IMR-90 (cell line): Measurements from ENCODE around the gene HOXA5. TPM values are rescaled to one million over a fixed set of nuclear protein-coding genes. Genes with fewer than 3 reads are reported as not detected.

ENCODE experiments used
- BHLHE40 ChIP-seq: fragments of 150-350 bp; IDR thresholded peaks from 2 replicates; pipeline ENCODE4 v1.6.1; 2016; ENCODE audit warnings: mild to moderate bottlenecking, low read depth, low read length
- RAD21 ChIP-seq: IDR thresholded peaks from 2 replicates; pipeline ENCODE4 v1.6.1; 2012; ENCODE audit warnings: low read length, improper control_type of control experiment
- RFX5 ChIP-seq: IDR thresholded peaks from 2 replicates; pipeline ENCODE4 v1.8.0; 2012; ENCODE audit warnings: low read depth, mild to moderate bottlenecking, low read length, moderate library complexity
- polyA plus RNA-seq, 3 experiments: library from polyadenylated mRNA; depleted of rRNA; stranded (reverse); fragments of >200 nt; gene quantifications; 2 replicates each; pipeline ENCODE4 v1.2.3, GENCODE V29; 2012; ENCODE audit warnings: low replicate concordance in 1 of 3
- total RNA-seq: library from RNA; depleted of rRNA; stranded (reverse); fragments of >200 nt; gene quantifications from 2 replicates; pipeline ENCODE4 v1.2.3, GENCODE V29; 2012

Gene HOXA5
- total and polyA plus RNA-seq, 2 of the 4 experiments (the other 2 are of a cell fraction): 19.9 to 29.4 TPM

- TF ChIP-seq RAD21: no peak
- no peak for TF ChIP-seq RFX5
- TF ChIP-seq BHLHE40: no peak
Observed at GRCh38 chr7:27108390-27109127, 34.9 kb downstream of the HOXA5 start (continued).
